ENCODE data around the gene GPR142.

GPR142 gene

GRCh38 chr17:74339537-74340195 lies 27.6 kb upstream of the GPR142 start:
- H3K27ac ChIP-seq, result no peak overlapping the region

GRCh38 chr17:74340470-74341023 lies 26.8 kb upstream of the GPR142 start:
- no peaks in the 10 kb centered on the region for H3K4me1 ChIP-seq (ENCODE audit: control insufficient read depth in 1 of 2, insufficient read depth in 1 of 2, low read depth in 1 of 2, low read length in 1 of 2)
- no peaks in the 10 kb centered on the region for H3K27me3 ChIP-seq
- no peaks in the 10 kb centered on the region for H3K9me3 ChIP-seq
- no peaks in the 10 kb centered on the region for H3K36me3 ChIP-seq
- no peak overlapping the region for H3K4me3 ChIP-seq (ENCODE audit: low read depth in 1 of 2, low read length in 1 of 2)
- H3K27ac ChIP-seq, result no peak overlapping the region
- no peak for TF ChIP-seq CTCF (IDR thresholded peaks at IDR 0.05)

More at GRCh38 chr17:74339537-74340195, 27.6 kb upstream of the GPR142 start:
- H3K27me3 ChIP-seq, result no peaks in the 10 kb centered on the region
- H3K4me3 ChIP-seq (ENCODE audit: low read depth in 1 of 2, low read length in 1 of 2), result no peak overlapping the region
- H3K4me1 ChIP-seq (ENCODE audit: control insufficient read depth in 1 of 2, insufficient read depth in 1 of 2, low read depth in 1 of 2, low read length in 1 of 2), result no peaks in the 10 kb centered on the region
- no peaks in the 10 kb centered on the region for H3K9me3 ChIP-seq
- no peak for TF ChIP-seq CTCF (IDR thresholded peaks at IDR 0.05)
- no peaks in the 10 kb centered on the region for H3K36me3 ChIP-seq

GRCh38 chr17:74342224-74342623 lies 25.1 kb upstream of the GPR142 start:
- no peaks in the 10 kb centered on the region for H3K27me3 ChIP-seq
- no peak overlapping the region for H3K4me3 ChIP-seq (ENCODE audit: low read depth in 1 of 2, low read length in 1 of 2)
- H3K4me1 ChIP-seq (ENCODE audit: control insufficient read depth in 1 of 2, insufficient read depth in 1 of 2, low read depth in 1 of 2, low read length in 1 of 2), result no peaks in the 10 kb centered on the region
- no peak overlapping the region for H3K27ac ChIP-seq
- no peak for TF ChIP-seq CTCF (IDR thresholded peaks at IDR 0.05)
- H3K9me3 ChIP-seq, result no peaks in the 10 kb centered on the region
- H3K36me3 ChIP-seq, result no peaks in the 10 kb centered on the region

- peaks cover 3% of the 10 kb centered on the region for H3K27me3 ChIP-seq
- H3K4me3 ChIP-seq (ENCODE audit: low read depth in 1 of 2, low read length in 1 of 2), result no peak overlapping the region
- no peak for TF ChIP-seq CTCF (IDR thresholded peaks at IDR 0.05)
These were observed 24.2 kb upstream of the GPR142 start for GRCh38 chr17:74343121-74343520.

GRCh38 chr17:74343526-74344284 lies 23.6 kb upstream of the GPR142 start:
- no peaks in the 10 kb centered on the region for H3K9me3 ChIP-seq
- no peak overlapping the region for H3K27ac ChIP-seq
- TF ChIP-seq CTCF (IDR thresholded peaks at IDR 0.05), result no peak

More at GRCh38 chr17:74343121-74343520, 24.2 kb upstream of the GPR142 start:
- H3K36me3 ChIP-seq, result no peaks in the 10 kb centered on the region
- H3K27ac ChIP-seq, result no peak overlapping the region
- H3K9me3 ChIP-seq, result no peaks in the 10 kb centered on the region
- H3K4me1 ChIP-seq (ENCODE audit: control insufficient read depth in 1 of 2, insufficient read depth in 1 of 2, low read depth in 1 of 2, low read length in 1 of 2), result no peaks in the 10 kb centered on the region

More at GRCh38 chr17:74343526-74344284, 23.6 kb upstream of the GPR142 start:
- no peaks in the 10 kb centered on the region for H3K36me3 ChIP-seq
- peaks cover 9% of the 10 kb centered on the region for H3K27me3 ChIP-seq
- H3K4me1 ChIP-seq (ENCODE audit: control insufficient read depth in 1 of 2, insufficient read depth in 1 of 2, low read depth in 1 of 2, low read length in 1 of 2), result no peaks in the 10 kb centered on the region
- H3K4me3 ChIP-seq (ENCODE audit: low read depth in 1 of 2, low read length in 1 of 2), result no peak overlapping the region
